Measurements from ENCODE around the gene KLF1.

KLF1 gene

DNA sequence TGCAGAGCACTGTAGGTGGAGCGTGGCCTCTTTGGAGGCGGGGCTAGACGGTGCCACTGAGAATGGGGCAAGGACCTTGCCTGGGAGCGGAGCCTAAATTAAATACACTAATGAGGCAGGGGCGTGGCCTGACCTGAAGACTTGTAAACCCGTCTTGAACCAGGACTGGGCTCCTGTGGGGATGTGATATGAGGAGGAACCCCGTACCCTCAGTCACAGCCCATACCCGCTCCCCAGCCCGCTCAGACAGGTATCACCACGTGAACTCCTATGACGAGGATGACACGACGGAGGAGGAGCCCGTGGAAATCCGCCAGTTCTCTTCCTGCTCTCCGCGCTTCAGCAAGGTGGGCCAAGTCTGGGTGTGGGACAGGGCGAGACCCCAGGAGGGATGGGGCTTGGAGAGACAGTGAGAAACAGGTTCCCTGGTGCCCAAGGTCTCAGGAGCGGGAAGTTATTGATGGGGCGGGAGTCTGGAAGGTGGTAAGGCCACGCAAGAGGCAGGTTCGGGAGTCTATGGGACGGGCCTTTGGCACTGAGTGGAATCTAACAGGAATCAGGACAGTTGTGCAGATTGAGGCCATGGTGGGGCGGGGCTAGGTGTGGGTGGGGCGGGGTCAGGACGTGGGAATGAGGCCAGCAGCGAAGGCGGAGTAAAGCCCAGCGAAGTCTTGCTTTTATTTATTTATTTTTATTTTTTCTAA is 20.4 kb downstream of the KLF1 start:
- H3K4me3 ChIP-seq (replicated peaks; ENCODE audit: low read depth, low read length): no peak overlapping the region
- DNase-seq (ENCODE audit: low read depth): no peak
- TF ChIP-seq, protein P1, sequence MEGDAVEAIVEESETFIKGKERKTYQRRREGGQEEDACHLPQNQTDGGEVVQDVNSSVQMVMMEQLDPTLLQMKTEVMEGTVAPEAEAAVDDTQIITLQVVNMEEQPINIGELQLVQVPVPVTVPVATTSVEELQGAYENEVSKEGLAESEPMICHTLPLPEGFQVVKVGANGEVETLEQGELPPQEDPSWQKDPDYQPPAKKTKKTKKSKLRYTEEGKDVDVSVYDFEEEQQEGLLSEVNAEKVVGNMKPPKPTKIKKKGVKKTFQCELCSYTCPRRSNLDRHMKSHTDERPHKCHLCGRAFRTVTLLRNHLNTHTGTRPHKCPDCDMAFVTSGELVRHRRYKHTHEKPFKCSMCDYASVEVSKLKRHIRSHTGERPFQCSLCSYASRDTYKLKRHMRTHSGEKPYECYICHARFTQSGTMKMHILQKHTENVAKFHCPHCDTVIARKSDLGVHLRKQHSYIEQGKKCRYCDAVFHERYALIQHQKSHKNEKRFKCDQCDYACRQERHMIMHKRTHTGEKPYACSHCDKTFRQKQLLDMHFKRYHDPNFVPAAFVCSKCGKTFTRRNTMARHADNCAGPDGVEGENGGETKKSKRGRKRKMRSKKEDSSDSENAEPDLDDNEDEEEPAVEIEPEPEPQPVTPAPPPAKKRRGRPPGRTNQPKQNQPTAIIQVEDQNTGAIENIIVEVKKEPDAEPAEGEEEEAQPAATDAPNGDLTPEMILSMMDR (IDR thresholded peaks at IDR 0.05; ENCODE audit: low read length, missing control alignments): no peak

DNA sequence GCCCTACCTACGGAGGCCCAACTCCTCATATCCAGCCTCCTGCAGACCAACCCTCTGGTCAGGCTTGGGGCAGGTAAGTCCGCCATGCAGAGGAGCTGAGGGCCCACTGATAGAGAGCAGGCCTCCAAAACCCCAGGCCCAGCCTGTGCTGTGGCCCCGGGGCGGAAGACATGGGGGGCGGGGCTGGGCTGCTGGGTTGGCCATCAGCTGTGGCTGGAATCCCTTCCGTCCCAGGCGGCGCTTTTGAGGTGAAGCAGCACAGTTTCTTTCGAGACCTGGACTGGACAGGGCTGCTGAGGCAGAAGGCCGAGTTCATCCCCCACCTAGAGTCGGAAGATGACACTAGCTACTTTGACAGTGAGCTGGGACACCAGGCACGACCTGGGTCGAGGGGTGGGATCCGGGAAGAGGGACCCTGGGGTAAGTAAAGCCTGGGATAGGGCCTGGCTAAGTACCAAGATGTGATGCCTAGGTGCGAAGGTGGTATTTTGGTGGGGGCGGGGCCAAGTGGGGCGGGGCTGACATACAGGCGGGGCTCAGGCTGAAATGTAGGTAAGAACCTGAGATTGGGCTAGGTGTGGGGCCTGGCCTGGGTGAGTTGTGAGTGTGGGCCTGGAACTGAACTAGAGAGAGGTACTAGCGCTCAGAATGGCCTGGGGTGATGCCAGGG is 21.1 kb downstream of the KLF1 start:
- TF ChIP-seq, protein P1 (IDR thresholded peaks at IDR 0.05; ENCODE audit: low read length, missing control alignments): no peak
- H3K4me3 ChIP-seq (replicated peaks; ENCODE audit: low read depth, low read length): no peak overlapping the region
- no peak for DNase-seq (ENCODE audit: low read depth)

DNA sequence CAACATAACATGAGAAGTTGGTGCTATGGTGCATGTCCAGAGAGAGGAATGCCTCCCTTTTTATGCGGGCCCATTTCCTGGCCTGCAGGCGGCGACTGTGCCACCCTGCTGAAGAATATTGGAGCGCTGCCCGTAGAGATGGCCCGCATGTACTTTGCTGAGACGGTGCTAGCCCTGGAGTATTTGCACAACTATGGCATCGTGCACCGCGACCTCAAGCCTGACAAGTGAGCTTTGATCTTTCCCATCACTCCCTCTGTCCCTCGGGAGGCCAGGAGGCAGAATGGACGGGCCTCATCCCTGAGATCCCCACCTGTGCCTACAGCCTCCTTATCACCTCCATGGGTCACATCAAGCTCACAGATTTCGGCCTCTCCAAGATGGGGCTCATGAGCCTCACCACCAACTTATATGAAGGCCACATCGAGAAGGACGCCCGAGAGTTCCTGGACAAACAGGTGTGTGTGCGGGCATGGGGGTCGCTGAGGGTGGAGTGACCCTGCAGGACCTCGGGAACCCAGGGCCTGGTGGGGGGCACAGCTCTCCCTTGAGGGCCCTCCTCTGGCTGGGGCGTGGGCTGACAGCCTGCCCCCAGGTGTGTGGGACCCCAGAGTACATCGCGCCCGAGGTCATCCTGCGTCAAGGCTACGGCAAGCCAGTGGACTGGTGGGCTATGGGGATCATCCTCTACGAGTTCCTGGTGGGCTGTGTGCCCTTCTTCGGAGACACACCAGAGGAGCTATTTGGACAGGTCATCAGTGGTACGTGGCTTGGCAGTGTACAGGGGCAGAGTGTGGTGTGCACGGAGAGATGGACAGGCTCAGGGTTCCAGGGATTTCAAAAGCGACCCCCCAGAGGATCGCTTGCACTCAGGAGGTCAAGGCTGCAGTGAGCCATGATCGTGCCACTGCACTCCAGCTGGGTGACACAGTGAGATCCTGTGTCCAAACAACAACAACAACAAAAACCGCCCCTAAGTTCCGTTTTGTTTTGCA is 22.0 kb downstream of the KLF1 start:
- no peak overlapping the region for H3K4me3 ChIP-seq (replicated peaks; ENCODE audit: low read depth, low read length)
- no peak for DNase-seq (ENCODE audit: low read depth)
- TF ChIP-seq, protein P1 (IDR thresholded peaks at IDR 0.05; ENCODE audit: low read length, missing control alignments): no peak

DNA sequence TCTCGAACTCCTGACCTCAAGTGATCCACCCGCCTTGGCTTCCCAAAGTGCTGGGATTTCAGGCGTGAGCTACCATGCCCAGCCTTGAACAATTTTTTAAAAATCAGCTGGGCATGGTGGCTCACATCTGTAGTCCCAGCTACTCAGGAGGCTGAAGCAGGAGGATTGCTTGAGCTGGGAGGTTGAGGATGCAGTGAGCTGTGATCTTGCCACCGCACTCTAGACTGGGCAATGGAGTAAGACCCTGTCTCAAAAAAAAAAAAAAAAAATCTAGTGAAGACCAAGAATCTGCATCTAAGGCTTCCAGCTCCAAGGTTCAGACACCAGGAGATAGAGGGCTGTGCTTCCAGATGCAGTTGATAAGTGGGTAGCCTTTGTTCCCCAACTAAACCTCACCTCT is 22.9 kb downstream of the KLF1 start:
- TF ChIP-seq, protein P1 (IDR thresholded peaks at IDR 0.05; ENCODE audit: low read length, missing control alignments): no peak

DNA sequence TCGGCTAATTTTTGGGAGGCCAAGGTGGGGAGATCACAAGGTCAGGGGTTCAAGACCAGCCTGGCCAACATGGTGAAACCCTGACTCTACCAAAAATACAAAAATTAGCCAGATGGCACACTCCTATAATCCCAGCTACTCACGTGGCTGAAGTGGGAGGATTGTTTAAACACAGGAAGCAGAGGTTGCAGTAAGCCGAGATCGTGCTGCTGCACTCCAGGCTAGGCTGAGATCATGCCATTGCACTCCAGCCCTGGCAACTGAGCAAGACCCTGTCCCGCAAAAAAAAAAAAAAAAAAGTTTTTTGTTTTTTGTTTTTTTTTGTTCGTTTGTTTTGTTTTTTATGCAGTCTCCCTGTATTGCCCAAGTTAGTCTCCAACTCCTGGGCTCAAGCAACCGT is 27.5 kb downstream of the KLF1 start:
- no peak for DNase-seq (ENCODE audit: low read depth)
- TF ChIP-seq, protein P1 (IDR thresholded peaks at IDR 0.05; ENCODE audit: low read length, missing control alignments): no peak
- no peak overlapping the region for H3K4me3 ChIP-seq (replicated peaks; ENCODE audit: low read depth, low read length)

More for the DNA sequence above, 22.9 kb downstream of the KLF1 start:
- no peak for DNase-seq (ENCODE audit: low read depth)
- no peak overlapping the region for H3K4me3 ChIP-seq (replicated peaks; ENCODE audit: low read depth, low read length)

DNA sequence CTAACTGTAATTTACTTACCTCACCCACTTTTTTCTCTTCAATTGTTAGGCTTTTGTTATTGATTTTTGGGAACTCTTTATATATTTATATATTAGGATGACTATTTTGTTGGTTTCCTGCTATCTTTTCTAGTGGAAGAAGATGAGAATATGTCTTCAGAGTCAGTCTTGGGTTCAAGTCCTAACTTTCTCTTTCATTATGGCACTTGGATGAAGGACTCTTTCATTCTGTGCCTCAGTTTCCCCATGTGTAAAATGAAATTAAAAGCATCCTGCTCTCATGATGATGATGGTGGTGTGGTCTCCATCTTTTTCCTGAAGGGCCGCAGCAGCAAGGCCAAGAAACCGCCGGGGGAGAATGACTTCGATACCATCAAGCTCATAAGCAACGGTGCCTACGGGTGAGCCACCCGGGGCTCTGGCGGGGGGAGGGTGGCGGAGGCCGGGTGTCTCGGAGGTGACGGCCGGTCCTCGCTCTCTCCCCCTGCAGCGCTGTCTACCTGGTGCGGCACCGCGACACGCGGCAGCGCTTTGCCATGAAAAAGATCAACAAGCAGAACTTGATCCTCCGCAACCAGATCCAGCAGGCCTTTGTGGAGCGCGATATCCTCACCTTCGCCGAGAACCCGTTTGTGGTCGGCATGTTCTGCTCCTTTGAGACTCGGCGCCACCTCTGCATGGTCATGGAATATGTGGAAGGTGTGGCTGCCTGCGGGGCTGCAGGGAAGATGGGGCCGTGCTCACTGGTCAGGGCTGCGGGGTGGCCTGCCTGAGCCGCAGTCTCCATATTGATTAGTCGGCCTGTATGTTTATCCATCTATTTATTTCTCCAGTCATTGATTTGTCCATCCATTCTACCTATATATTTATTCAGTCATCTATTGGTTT is 28.7 kb downstream of the KLF1 start:
- H3K4me3 ChIP-seq (replicated peaks; ENCODE audit: low read depth, low read length): no peak overlapping the region
- TF ChIP-seq, protein P1 (IDR thresholded peaks at IDR 0.05; ENCODE audit: low read length, missing control alignments): no peak
- DNase-seq (ENCODE audit: low read depth): no peak
